GM12892 (cell line): ENCODE data around the gene HDAC10.
"Not testable (repeated sequence)": the region's sequence is repeated elsewhere in the genome, so short reads cannot be mapped to it uniquely, and the experiment has no call there.

Experiments
- DNase-seq: peaks from one replicate; pipeline ENCODE4 v3.0.0; 2011; ENCODE audit not compliant: insufficient read length
- FAIRE-seq: peaks from 2 replicates; lab custom pipeline; 2011; peaks lifted over from hg19 to GRCh38; lab: Jason Lieb, UNC
- POLR2A ChIP-seq: IDR thresholded peaks from 2 replicates; pipeline ENCODE4 v1.6.1; 2011; ENCODE audit warnings: low read depth, low read length, control low read depth
- POLR2AphosphoS5 ChIP-seq: IDR thresholded peaks from 2 replicates; pipeline ENCODE4 v1.6.1; 2011; ENCODE audit warnings: low read depth, low read length, control low read depth
- TAF1 ChIP-seq: IDR thresholded peaks from 2 replicates; pipeline ENCODE4 v1.6.1; 2011; ENCODE audit warnings: low read depth, mild to moderate bottlenecking, control low read depth, low read length, borderline replicate concordance

HDAC10 gene

GRCh38 chr22:50210378-50211139 is 40.5 kb downstream of the HDAC10 start:
- no peak for DNase-seq
- TF ChIP-seq POLR2AphosphoS5 (no peak), TAF1 (no peak), POLR2A (0 out of 2 replicates have a peak, but pooled peaks have one; percentile 38)
- no peak for FAIRE-seq

GRCh38 chr22:50209893-50210292 is 41.2 kb downstream of the HDAC10 start:
- TF ChIP-seq POLR2A (no peak), TAF1 (no peak), POLR2AphosphoS5 (no peak)
- FAIRE-seq = peak; percentile 92
- DNase-seq = peak; percentile 82

- FAIRE-seq (no peak), DNase-seq (no peak)
Observed at GRCh38 chr22:50208939-50209892, 41.8 kb downstream of the HDAC10 start.

GRCh38 chr22:50208430-50208938 is 42.6 kb downstream of the HDAC10 start:
- DNase-seq (no peak), FAIRE-seq (no peak)
- TF ChIP-seq POLR2AphosphoS5 (no peak), POLR2A (no peak), TAF1 (no peak)

More at GRCh38 chr22:50208939-50209892, 41.8 kb downstream of the HDAC10 start:
- no peak for TF ChIP-seq TAF1
- peak; percentile 45; the same call in 1 of the 2 replicates for TF ChIP-seq POLR2AphosphoS5

- no peak for DNase-seq
- TF ChIP-seq POLR2AphosphoS5 (no peak), POLR2A (no peak), TAF1 (no peak)
- FAIRE-seq = no peak
Observed at GRCh38 chr22:50207383-50208140, 43.5 kb downstream of the HDAC10 start.

- DNase-seq (no peak), FAIRE-seq (no peak)
- no peak for TF ChIP-seq POLR2AphosphoS5
- TF ChIP-seq POLR2A = no peak
- TF ChIP-seq TAF1 = no peak
Observed at GRCh38 chr22:50206599-50206998, 44.5 kb downstream of the HDAC10 start.

- DNase-seq = no peak
- no peak for TF ChIP-seq POLR2AphosphoS5
- no peak for TF ChIP-seq TAF1
- no peak for TF ChIP-seq POLR2A
- FAIRE-seq = peak; percentile 48
Observed at GRCh38 chr22:50205781-50206569, 45.1 kb downstream of the HDAC10 start.

GRCh38 chr22:50204998-50205397 is 46.1 kb downstream of the HDAC10 start:
- DNase-seq, FAIRE-seq: not testable (repeated sequence)
- 0 out of 2 replicates have a peak, but pooled peaks have one; percentile 2 for TF ChIP-seq POLR2AphosphoS5

GRCh38 chr22:50204571-50204970 is 46.5 kb downstream of the HDAC10 start:
- no peak for TF ChIP-seq TAF1
- no peak for TF ChIP-seq POLR2AphosphoS5
- TF ChIP-seq POLR2A = no peak
- DNase-seq (no peak), FAIRE-seq (no peak)

- FAIRE-seq (no peak), DNase-seq (no peak)
- TF ChIP-seq POLR2A (no peak), POLR2AphosphoS5 (no peak), TAF1 (no peak)
Observed at GRCh38 chr22:50203288-50203687, 47.8 kb downstream of the HDAC10 start.
